SK-N-SH (cell line): ENCODE measurements around the gene CCDC187. TPM values are rescaled to one million over a fixed set of nuclear protein-coding genes. Genes with fewer than 3 reads are reported as not detected.
A peak's percentile ranks its signal among the peaks of the same experiment; 100 is the strongest.

Source experiments
- CTCF ChIA-PET: fragments of 300-600, 350-600 bp; formaldehyde crosslinking; extraction: SDS; loops from one replicate; lab custom pipeline; 2021; lab: Yijun Ruan, JAX
- POLR2A ChIA-PET: fragments of 350-600 bp; sonication (Branson Sonifier 250); formaldehyde crosslinking; extraction: SDS; loops from one replicate; lab custom pipeline; 2020; ENCODE audit warnings: antibody characterized with exemption, inconsistent platforms; lab: Yijun Ruan, JAX
- DNase-seq: peaks from one replicate; pipeline ENCODE4 v3.0.0; 2012
- H2AFZ ChIP-seq: fragments of 200-600 bp; sonication (generic); 2 replicates; pipeline ENCODE4 v1.8.1; 2016; ENCODE audit warnings: antibody characterized with exemption, mild to moderate bottlenecking, low read depth
- H3F3A ChIP-seq: fragments of 200-600 bp; sonication (generic); replicated peaks from 2 replicates; pipeline ENCODE3; 2016; ENCODE audit warnings: antibody characterized with exemption, mild to moderate bottlenecking; ENCODE audit not compliant: insufficient read depth
- H3K27ac ChIP-seq, 2 experiments: fragments of 200-500 bp in 1 of 2; fragments of 200-600 bp in 1 of 2; sonication (Bioruptor generic) in 1 of 2; sonication (generic), shearing (Covaris generic) in 1 of 2; 2 replicates each; pipeline versions ENCODE4 v1.5.1 to v1.6.1; 2014 to 2016; ENCODE audit warnings: low read depth in 2 of 2, inconsistent platforms in 1 of 2, low read length in 1 of 2, mild to moderate bottlenecking in 1 of 2, mixed read lengths in 1 of 2
- H3K27me3 ChIP-seq: fragments of 200-600 bp; sonication (generic), shearing (Covaris generic); 2 replicates; pipeline ENCODE4 v1.6.1; 2016; ENCODE audit warnings: mixed run types; ENCODE audit not compliant: insufficient read depth
- H3K36me3 ChIP-seq, 2 experiments: fragments of 200-500 bp in 1 of 2; fragments of 200-600 bp in 1 of 2; sonication (Bioruptor generic) in 1 of 2; sonication (generic) in 1 of 2; replicated peaks in 1 of 2; 2 replicates each; pipeline versions ENCODE3 to v1.5.1; 2014 to 2016; ENCODE audit warnings: low read length in 1 of 2, mild to moderate bottlenecking in 1 of 2; ENCODE audit not compliant: insufficient read depth in 2 of 2, control insufficient read depth in 1 of 2
- H3K4me1 ChIP-seq, 2 experiments: fragments of 200-500 bp in 1 of 2; fragments of 200-600 bp in 1 of 2; sonication (Bioruptor generic) in 1 of 2; sonication (generic), shearing (Covaris generic) in 1 of 2; 2 replicates each; pipeline versions ENCODE4 v1.5.1 to v1.6.1; 2014 to 2016; ENCODE audit warnings: low read depth in 1 of 2, low read length in 1 of 2, mixed run types in 1 of 2; ENCODE audit not compliant: insufficient read depth in 2 of 2, control insufficient read depth in 1 of 2
- H3K4me2 ChIP-seq: fragments of 200-600 bp; sonication (generic), shearing (Covaris generic); 2 replicates; pipeline ENCODE4 v1.6.1; 2017; ENCODE audit warnings: mixed run types
- H3K4me3 ChIP-seq, 2 experiments: fragments of 200-500 bp in 1 of 2; fragments of 200-600 bp in 1 of 2; sonication (Bioruptor generic) in 1 of 2; sonication (generic), shearing (Covaris generic) in 1 of 2; 2 replicates each; pipeline versions ENCODE4 v1.5.1 to v1.8.1; 2014 to 2016; ENCODE audit warnings: low read depth in 2 of 2, inconsistent platforms in 1 of 2, low read length in 1 of 2, mild to moderate bottlenecking in 1 of 2, mixed read lengths in 1 of 2, moderate library complexity in 1 of 2
- H3K79me2 ChIP-seq: fragments of 200-600 bp; sonication (generic); 2 replicates; pipeline ENCODE4 v1.8.1; 2017; ENCODE audit warnings: mild to moderate bottlenecking; ENCODE audit not compliant: insufficient read depth
- H3K9ac ChIP-seq: fragments of 200-600 bp; sonication (generic); 2 replicates; pipeline ENCODE4 v1.6.1; 2017; ENCODE audit warnings: mixed run types
- H3K9me2 ChIP-seq: fragments of 200-600 bp; sonication (generic); 2 replicates; pipeline ENCODE4 v1.6.1; 2017; ENCODE audit warnings: mixed run types
- H3K9me3 ChIP-seq: fragments of 200-600 bp; sonication (generic); 2 replicates; pipeline ENCODE4 v1.6.1; 2017; ENCODE audit warnings: mixed run types, mild to moderate bottlenecking, moderate library complexity
- H4K20me1 ChIP-seq: fragments of 200-600 bp; sonication (generic); 2 replicates; pipeline ENCODE4 v1.6.1; 2017; ENCODE audit warnings: mild to moderate bottlenecking, mixed run types; ENCODE audit not compliant: insufficient read depth
- CHD2 ChIP-seq: fragments of 150-350 bp; IDR thresholded peaks from 2 replicates; pipeline ENCODE4 v1.6.1; 2018; ENCODE audit warnings: low read length; ENCODE audit not compliant: partially characterized antibody
- FOSL2 ChIP-seq: IDR thresholded peaks from 2 replicates; pipeline ENCODE4 v1.4.0; 2012; ENCODE audit warnings: low read depth, mild to moderate bottlenecking, moderate library complexity, borderline replicate concordance
- FOXM1 ChIP-seq: IDR thresholded peaks from 2 replicates; pipeline ENCODE4 v1.4.0; 2012; ENCODE audit warnings: low read depth, mild to moderate bottlenecking
- GATA2 ChIP-seq: sonication (generic); formaldehyde crosslinking; IDR thresholded peaks from 2 replicates; pipeline ENCODE4 v1.5.0; 2020; ENCODE audit warnings: mild to moderate bottlenecking, missing genetic modification reagents
- MEF2A ChIP-seq: IDR thresholded peaks from 2 replicates; pipeline ENCODE4 v1.4.0; 2012; ENCODE audit warnings: low read depth, borderline replicate concordance
- NFIC ChIP-seq: IDR thresholded peaks from 2 replicates; pipeline ENCODE4 v1.4.0; 2012; ENCODE audit warnings: borderline replicate concordance
- NRF1 ChIP-seq: IDR thresholded peaks from 2 replicates; pipeline ENCODE4 v1.6.1; 2012; ENCODE audit warnings: low read depth, mild to moderate bottlenecking, low read length
- POLR2AphosphoS5 ChIP-seq: IDR thresholded peaks from 2 replicates; pipeline ENCODE4 v1.6.1; 2012; ENCODE audit warnings: low read depth, low read length
- RAD21 ChIP-seq: IDR thresholded peaks from 2 replicates; pipeline ENCODE4 v1.6.1; 2012; ENCODE audit warnings: mild to moderate bottlenecking, low read length
- RFX5 ChIP-seq: IDR thresholded peaks from 2 replicates; pipeline ENCODE4 v1.6.1; 2012; ENCODE audit warnings: mild to moderate bottlenecking, improper control_type of control experiment, low read length
- SMC3 ChIP-seq: IDR thresholded peaks from 2 replicates; pipeline ENCODE4 v1.6.1; 2012; ENCODE audit warnings: low read depth, low read length, improper control_type of control experiment
- TCF12 ChIP-seq: IDR thresholded peaks from 2 replicates; pipeline ENCODE4 v1.4.0; 2012
- TEAD4 ChIP-seq: IDR thresholded peaks from 2 replicates; pipeline ENCODE4 v1.4.0; 2012; ENCODE audit warnings: mild to moderate bottlenecking, borderline replicate concordance; ENCODE audit not compliant: insufficient read depth
- USF1 ChIP-seq: IDR thresholded peaks from 2 replicates; pipeline ENCODE4 v1.4.0; 2012; ENCODE audit warnings: low read depth, borderline replicate concordance
- YY1 ChIP-seq: IDR thresholded peaks from 2 replicates; pipeline ENCODE4 v1.4.0; 2012; ENCODE audit warnings: low read depth, mild to moderate bottlenecking
- WGBS: methylation state at CpG from one replicate; pipeline ENCODE4 v1.1.6; 2017; ENCODE audit warnings: low lambda C conversion rate; 5-methylcytosine and 5-hydroxymethylcytosine counted together
- polyA plus RNA-seq, 3 experiments: library from polyadenylated mRNA; depleted of rRNA; stranded (reverse); fragments of >200 nt; gene quantifications; 2 replicates each; pipeline ENCODE4 v1.2.3, GENCODE V29; 2012

The CCDC187 gene
- polyA plus RNA-seq, 1 of the 3 experiments (the other 2 are of a cell fraction) = not detected

- TF ChIP-seq NFIC (no peak), POLR2AphosphoS5 (no peak), TEAD4 (no peak), YY1 (no peak), GATA2 (no peak), TCF12 (no peak), RFX5 (no peak), FOSL2 (no peak), FOXM1 (no peak), SMC3 (no peak)
- no peaks in the 10 kb centered on the region for H3K9me3 ChIP-seq
- no peak overlapping the region for H3K4me3 ChIP-seq
- no peaks in the 10 kb centered on the region for H3K79me2 ChIP-seq
- POLR2A ChIA-PET = no interaction called here
- H3K27ac ChIP-seq = no peak overlapping the region
- no peak overlapping the region for H2AFZ ChIP-seq
- no peaks in the 10 kb centered on the region for H3K9me2 ChIP-seq
- no peaks in the 10 kb centered on the region for H3K36me3 ChIP-seq
- no peak overlapping the region for H3K9ac ChIP-seq
- no peak overlapping the region for H3K4me2 ChIP-seq
- no peaks in the 10 kb centered on the region for H4K20me1 ChIP-seq
- peaks cover 5% of the 10 kb centered on the region for H3F3A ChIP-seq
- no peaks in the 10 kb centered on the region for H3K27me3 ChIP-seq
- peaks cover 0 to 5% of the 10 kb centered on the region in 2 experiments; a peak in 1 of 4 replicates for H3K4me1 ChIP-seq
- 96% methylated on average over 2 of the region's 4 CpGs for whole genome bisulfite sequencing
- CTCF ChIA-PET = no interaction called here
- DNase-seq = no peak
Observed at GRCh38 chr9:136307215-136307750, 3.4 kb upstream of the CCDC187 start.

DNA sequence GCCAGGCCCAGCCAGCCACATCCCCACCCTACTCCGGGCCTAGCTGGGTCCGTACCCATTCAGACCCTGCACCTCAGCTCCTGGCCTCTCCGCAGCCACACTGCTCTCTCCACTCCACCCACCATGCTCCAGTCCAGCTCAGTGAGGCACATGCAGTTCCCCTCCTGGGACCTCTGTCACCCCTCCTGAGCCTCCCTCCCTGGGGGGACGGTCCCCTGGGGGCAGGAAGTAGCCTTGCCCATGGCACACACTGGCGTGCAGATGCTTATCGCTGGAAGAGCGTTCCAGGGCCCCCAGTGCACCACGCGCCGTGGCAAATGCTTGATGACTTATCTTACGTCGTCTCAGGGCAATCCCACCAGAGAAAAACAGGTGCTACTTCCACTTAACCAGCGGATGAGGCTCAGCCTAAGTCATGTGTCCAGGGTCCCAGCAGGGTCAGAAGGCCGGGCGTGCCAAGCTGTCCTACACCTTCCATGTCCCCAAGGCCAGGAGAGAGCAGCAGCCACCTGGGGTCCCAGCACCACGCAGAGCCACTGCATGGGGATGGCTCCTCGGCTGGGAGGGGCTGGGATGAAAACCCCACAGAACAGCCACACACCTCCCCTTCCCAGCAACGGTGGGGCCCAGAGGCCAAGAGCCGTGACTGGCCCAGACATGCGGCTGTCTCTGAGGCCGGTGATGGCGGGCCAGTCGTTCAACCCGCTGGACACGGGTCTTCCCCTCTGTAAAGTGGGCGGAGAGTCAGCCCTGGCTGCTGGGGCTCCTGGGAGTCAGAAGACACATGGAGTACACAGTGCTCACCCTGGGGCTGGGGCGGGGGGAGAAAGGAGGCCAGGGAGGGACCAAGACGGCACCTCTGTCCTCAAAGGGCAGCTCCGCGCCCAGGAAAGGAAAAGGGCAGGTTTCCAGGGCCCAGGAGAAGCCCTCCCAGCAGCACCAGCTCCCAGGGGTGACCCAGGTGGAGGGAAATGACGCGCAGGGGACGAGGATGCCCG, 2.6 kb upstream of the CCDC187 start:
- no peak overlapping the region for H3K9ac ChIP-seq
- DNase-seq = peak; percentile 59
- no peaks in the 10 kb centered on the region for H3K79me2 ChIP-seq
- H3K9me3 ChIP-seq = no peaks in the 10 kb centered on the region
- H3F3A ChIP-seq = peaks cover 5% of the 10 kb centered on the region
- ChIA-PET CTCF (interaction anchor here (1.0 to 1.2 kb wide), 3 partner anchors 7 to 16 kb away, joined by 3 to 4 read pairs (median 3); no protein-coding TSS in a partner anchor), POLR2A (interaction anchor here (1.4 kb wide), 1 partner anchor 20 kb away, joined by 5 read pairs; no protein-coding TSS in a partner anchor)
- 59% methylated on average over 19 of the region's 34 CpGs for whole genome bisulfite sequencing
- H3K27me3 ChIP-seq = no peaks in the 10 kb centered on the region
- H2AFZ ChIP-seq = no peak overlapping the region
- H4K20me1 ChIP-seq = no peaks in the 10 kb centered on the region
- peaks cover 0 to 5% of the 10 kb centered on the region in 2 experiments; a peak in 1 of 4 replicates for H3K4me1 ChIP-seq
- no peak overlapping the region for H3K4me3 ChIP-seq
- H3K27ac ChIP-seq = no peak overlapping the region
- no peaks in the 10 kb centered on the region for H3K36me3 ChIP-seq
- TF ChIP-seq NRF1 (no peak), POLR2AphosphoS5 (no peak), MEF2A (no peak), RAD21 (no peak), USF1 (no peak), CHD2 (no peak)
- H3K9me2 ChIP-seq = no peaks in the 10 kb centered on the region
- no peak overlapping the region for H3K4me2 ChIP-seq
